ENCODE results near the gene LRRC7. TPM values are rescaled to one million over a fixed set of nuclear protein-coding genes. Genes with fewer than 3 reads are reported as not detected.

LRRC7 gene
- total RNA-seq, 5 donors from 2014 or later (not counting 1 experiment from before 2014, with no cell fraction given) = 0.13 to 4.0 (median 0.54) TPM

DNA sequence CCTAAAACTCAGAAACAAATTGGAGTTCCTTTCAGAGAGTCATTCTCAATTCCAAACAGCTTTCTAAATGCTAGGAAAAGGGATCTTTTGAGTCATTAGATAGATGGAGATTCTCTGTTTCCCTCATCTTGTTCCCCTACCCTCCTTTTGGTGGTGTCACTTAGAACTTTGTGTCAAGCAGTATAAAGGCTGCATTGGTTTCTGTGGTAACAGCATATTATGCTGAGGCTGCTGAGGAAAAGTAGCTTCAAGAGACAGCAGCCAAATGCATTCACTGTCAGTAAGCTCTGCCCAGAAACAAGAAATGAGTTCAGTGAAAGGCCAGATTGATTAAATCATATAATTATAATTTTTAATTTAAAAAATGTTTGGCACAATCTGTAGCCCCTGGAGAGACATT is 493.5 kb downstream of the LRRC7 start:
- Mint-ChIP-seq H3K27ac (no peak overlapping the region), H3K27me3 (no peaks in the 10 kb centered on the region), H3K4me3 (no peak overlapping the region), H3K9me3 (no peaks in the 10 kb centered on the region), H3K36me3 (no peaks in the 10 kb centered on the region), H3K4me1 (no peaks in the 10 kb centered on the region)
- Histone ChIP-seq H3K4me3 (ENCODE audit: control insufficient read depth in 1 of 2, extremely low read depth in 1 of 2, low read length in 1 of 2) (no peak overlapping the region), H3K4me1 (ENCODE audit: control insufficient read depth in 1 of 2, extremely low read depth in 1 of 2, insufficient read depth in 2 of 2, low read length in 2 of 2) (no peaks in the 10 kb centered on the region), H3K36me3 (ENCODE audit: control insufficient read depth in 2 of 2, extremely low read depth in 1 of 2, insufficient read depth in 1 of 2, low read length in 1 of 2) (no peaks in the 10 kb centered on the region), H3K27me3 (replicated peaks in 1 of 2; ENCODE audit: control insufficient read depth in 2 of 2, extremely low read depth in 1 of 2, insufficient read depth in 2 of 2, low read length in 1 of 2) (no peaks in the 10 kb centered on the region), H3K27ac (ENCODE audit: low read length) (no peak overlapping the region), H3K9me3 (no peaks in the 10 kb centered on the region)
- ATAC-seq (replicated peaks in 1 of 4) (no peak), DNase-seq (no peak)
- ChIA-PET CTCF (no interaction called here), POLR2A (no interaction called here)

DNA sequence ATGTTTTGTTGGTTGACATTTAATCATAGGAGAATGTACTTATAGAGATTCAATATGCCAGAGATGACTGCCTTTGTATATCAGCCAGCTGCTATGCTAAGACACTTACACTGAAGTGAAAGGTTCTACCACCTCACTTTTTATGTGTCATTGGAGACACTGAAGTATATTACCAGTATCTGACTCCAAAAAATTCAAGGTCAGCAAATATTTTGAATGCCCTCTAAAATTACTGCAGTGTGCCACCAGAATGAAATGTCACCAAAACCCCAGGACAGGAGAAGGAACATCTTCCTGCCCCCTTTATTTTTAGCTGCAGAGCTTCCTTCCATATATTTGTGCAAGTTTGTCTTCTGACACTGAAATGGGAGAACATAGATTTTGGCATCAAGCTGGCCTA is 496.1 kb downstream of the LRRC7 start:
- H3K27ac Mint-ChIP-seq = no peak overlapping the region

DNA sequence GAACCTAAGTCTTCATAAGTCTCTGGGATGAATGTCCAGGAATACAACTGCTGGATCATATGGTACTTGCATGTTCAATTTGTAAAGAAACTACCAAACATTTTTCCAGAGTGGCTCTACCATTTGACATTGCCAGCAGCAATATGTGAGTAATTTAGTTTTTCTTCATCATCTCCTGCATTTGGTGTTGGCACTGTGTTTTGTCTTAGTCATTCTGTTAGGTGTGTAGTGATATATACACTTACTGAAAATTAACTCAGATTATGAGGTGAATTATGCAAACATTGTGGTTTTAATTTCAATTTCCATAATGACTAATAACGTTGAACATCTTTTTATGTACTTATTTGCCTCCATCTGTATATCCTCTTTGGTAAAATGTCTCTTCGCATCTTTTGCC is 499.0 kb downstream of the LRRC7 start:
- ATAC-seq (replicated peaks in 1 of 4) = no peak
- Histone ChIP-seq H3K9me3 (no peaks in the 10 kb centered on the region), H3K27ac (ENCODE audit: low read length) (no peak overlapping the region), H3K36me3 (ENCODE audit: control insufficient read depth in 2 of 2, extremely low read depth in 1 of 2, insufficient read depth in 1 of 2, low read length in 1 of 2) (no peaks in the 10 kb centered on the region), H3K4me1 (ENCODE audit: control insufficient read depth in 1 of 2, extremely low read depth in 1 of 2, insufficient read depth in 2 of 2, low read length in 2 of 2) (no peaks in the 10 kb centered on the region), H3K4me3 (ENCODE audit: control insufficient read depth in 1 of 2, extremely low read depth in 1 of 2, low read length in 1 of 2) (no peak overlapping the region), H3K27me3 (replicated peaks in 1 of 2; ENCODE audit: control insufficient read depth in 2 of 2, extremely low read depth in 1 of 2, insufficient read depth in 2 of 2, low read length in 1 of 2) (no peaks in the 10 kb centered on the region)
- WGBS (ENCODE audit: insufficient coverage) = no CpG with 5 or more reads among the region's 2 CpGs
- no peak overlapping the region for H3K27ac Mint-ChIP-seq
- no peaks in the 10 kb centered on the region for H3K36me3 Mint-ChIP-seq
- CTCF ChIA-PET = no interaction called here
- no peaks in the 10 kb centered on the region for H3K27me3 Mint-ChIP-seq
- no peaks in the 10 kb centered on the region for H3K4me1 Mint-ChIP-seq
- POLR2A ChIA-PET = no interaction called here
- peaks cover 0 to 9% (median 3%) of the 10 kb centered on the region in 3 donors for H3K9me3 Mint-ChIP-seq
- no peak overlapping the region for H3K4me3 Mint-ChIP-seq
- DNase-seq = no peak

More for the DNA sequence above, 496.1 kb downstream of the LRRC7 start:
- no peaks in the 10 kb centered on the region for H3K36me3 Mint-ChIP-seq
- H3K4me3 Mint-ChIP-seq = no peak overlapping the region
- Histone ChIP-seq H3K27me3 (replicated peaks in 1 of 2; ENCODE audit: control insufficient read depth in 2 of 2, extremely low read depth in 1 of 2, insufficient read depth in 2 of 2, low read length in 1 of 2) (no peaks in the 10 kb centered on the region), H3K4me1 (ENCODE audit: control insufficient read depth in 1 of 2, extremely low read depth in 1 of 2, insufficient read depth in 2 of 2, low read length in 2 of 2) (no peaks in the 10 kb centered on the region), H3K9me3 (no peaks in the 10 kb centered on the region), H3K27ac (ENCODE audit: low read length) (no peak overlapping the region), H3K4me3 (ENCODE audit: control insufficient read depth in 1 of 2, extremely low read depth in 1 of 2, low read length in 1 of 2) (no peak overlapping the region), H3K36me3 (ENCODE audit: control insufficient read depth in 2 of 2, extremely low read depth in 1 of 2, insufficient read depth in 1 of 2, low read length in 1 of 2) (no peaks in the 10 kb centered on the region)
- ChIA-PET CTCF (interaction anchor here in 1 of 2 donors (0.6 kb wide), 1 partner anchor 10 kb away, joined by 3 read pairs; no protein-coding TSS in a partner anchor), POLR2A (no interaction called here)
- no peak for ATAC-seq (replicated peaks in 1 of 4)
- H3K9me3 Mint-ChIP-seq = peaks cover 0 to 9% (median 3%) of the 10 kb centered on the region in 3 donors
- H3K27me3 Mint-ChIP-seq = no peaks in the 10 kb centered on the region
- H3K4me1 Mint-ChIP-seq = no peaks in the 10 kb centered on the region
- DNase-seq = no peak

DNA sequence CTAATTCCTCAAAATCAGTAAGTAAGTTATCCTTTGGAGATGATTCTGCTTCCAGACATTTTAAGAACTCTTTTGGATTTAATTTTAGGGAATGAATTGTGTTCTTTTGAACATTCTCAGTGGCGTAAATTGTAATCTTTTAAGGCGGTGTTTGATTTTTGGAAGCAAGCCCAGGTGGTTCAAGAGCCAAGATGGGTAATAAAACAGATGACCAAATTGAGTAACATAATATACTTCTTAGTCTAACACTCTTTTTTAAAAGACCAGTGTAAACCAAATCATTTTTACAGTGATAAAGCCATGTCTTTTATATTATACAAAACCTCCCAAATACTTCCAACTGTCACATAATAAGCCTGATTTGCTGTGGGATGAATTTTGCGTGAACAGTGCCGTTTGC is 503.9 kb downstream of the LRRC7 start:
- Mint-ChIP-seq H3K27ac (no peak overlapping the region), H3K36me3 (no peaks in the 10 kb centered on the region), H3K9me3 (peaks cover 0 to 9% (median 3%) of the 10 kb centered on the region in 3 donors), H3K27me3 (peaks cover 4 to 5% of the 10 kb centered on the region in 2 donors), H3K4me3 (no peak overlapping the region), H3K4me1 (no peaks in the 10 kb centered on the region)
- Histone ChIP-seq H3K9me3 (no peaks in the 10 kb centered on the region), H3K27ac (ENCODE audit: low read length) (no peak overlapping the region), H3K36me3 (ENCODE audit: control insufficient read depth in 2 of 2, extremely low read depth in 1 of 2, insufficient read depth in 1 of 2, low read length in 1 of 2) (no peaks in the 10 kb centered on the region), H3K4me1 (ENCODE audit: control insufficient read depth in 1 of 2, extremely low read depth in 1 of 2, insufficient read depth in 2 of 2, low read length in 2 of 2) (no peaks in the 10 kb centered on the region), H3K4me3 (ENCODE audit: control insufficient read depth in 1 of 2, extremely low read depth in 1 of 2, low read length in 1 of 2) (no peak overlapping the region), H3K27me3 (replicated peaks in 1 of 2; ENCODE audit: control insufficient read depth in 2 of 2, extremely low read depth in 1 of 2, insufficient read depth in 2 of 2, low read length in 1 of 2) (no peaks in the 10 kb centered on the region)
- ATAC-seq (replicated peaks in 1 of 4) = no peak
- no peak for DNase-seq
- no CpG with 5 or more reads among the region's 4 CpGs for whole genome bisulfite sequencing (ENCODE audit: insufficient coverage)
- ChIA-PET CTCF (no interaction called here), POLR2A (no interaction called here)

- no peaks in the 10 kb centered on the region for H3K36me3 ChIP-seq (ENCODE audit: control insufficient read depth in 2 of 2, extremely low read depth in 1 of 2, insufficient read depth in 1 of 2, low read length in 1 of 2)
- peaks cover 4 to 5% of the 10 kb centered on the region in 2 donors for H3K27me3 Mint-ChIP-seq
- no peak overlapping the region for H3K27ac Mint-ChIP-seq
- ChIA-PET CTCF (no interaction called here), POLR2A (no interaction called here)
- ATAC-seq (replicated peaks in 1 of 4) (no peak), DNase-seq (no peak)
- no peaks in the 10 kb centered on the region for H3K36me3 Mint-ChIP-seq
- no peaks in the 10 kb centered on the region for H3K4me1 ChIP-seq (ENCODE audit: control insufficient read depth in 1 of 2, extremely low read depth in 1 of 2, insufficient read depth in 2 of 2, low read length in 2 of 2)
- no peaks in the 10 kb centered on the region for H3K4me1 Mint-ChIP-seq
- H3K27me3 ChIP-seq (replicated peaks in 1 of 2; ENCODE audit: control insufficient read depth in 2 of 2, extremely low read depth in 1 of 2, insufficient read depth in 2 of 2, low read length in 1 of 2) = no peaks in the 10 kb centered on the region
- H3K27ac ChIP-seq (ENCODE audit: low read length) = no peak overlapping the region
- H3K4me3 ChIP-seq (ENCODE audit: control insufficient read depth in 1 of 2, extremely low read depth in 1 of 2, low read length in 1 of 2) = no peak overlapping the region
- H3K9me3 Mint-ChIP-seq = peaks cover 0 to 4% (median 3%) of the 10 kb centered on the region in 3 donors
- no peaks in the 10 kb centered on the region for H3K9me3 ChIP-seq
- H3K4me3 Mint-ChIP-seq = no peak overlapping the region
Observed at GRCh38 chr1:70072231-70072751, 504.6 kb downstream of the LRRC7 start.

DNA sequence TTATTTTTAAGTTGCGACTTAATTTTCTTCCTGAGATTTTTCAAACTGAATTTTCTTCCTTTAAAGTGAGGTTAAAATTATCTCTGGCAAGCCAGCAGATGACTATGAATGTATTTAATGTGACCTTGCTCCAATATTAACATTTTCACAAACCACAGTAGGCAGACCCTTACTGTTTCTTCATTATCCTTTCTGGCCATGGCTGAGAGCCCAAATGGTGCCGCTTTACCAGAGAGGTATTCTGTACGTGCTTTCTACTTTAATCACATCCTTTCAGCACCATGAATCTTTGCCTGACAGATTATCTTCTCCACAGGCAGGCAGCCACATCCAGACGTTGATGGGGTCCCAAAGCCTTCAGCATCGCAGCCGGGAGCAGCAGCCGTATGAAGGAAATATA is 508.0 kb downstream of the LRRC7 start:
- Histone ChIP-seq H3K36me3 (ENCODE audit: control insufficient read depth in 2 of 2, extremely low read depth in 1 of 2, insufficient read depth in 1 of 2, low read length in 1 of 2) (no peaks in the 10 kb centered on the region), H3K27me3 (replicated peaks in 1 of 2; ENCODE audit: control insufficient read depth in 2 of 2, extremely low read depth in 1 of 2, insufficient read depth in 2 of 2, low read length in 1 of 2) (no peaks in the 10 kb centered on the region), H3K9me3 (no peaks in the 10 kb centered on the region), H3K4me1 (ENCODE audit: control insufficient read depth in 1 of 2, extremely low read depth in 1 of 2, insufficient read depth in 2 of 2, low read length in 2 of 2) (no peaks in the 10 kb centered on the region), H3K27ac (ENCODE audit: low read length) (no peak overlapping the region), H3K4me3 (ENCODE audit: control insufficient read depth in 1 of 2, extremely low read depth in 1 of 2, low read length in 1 of 2) (no peak overlapping the region)
- H3K4me1 Mint-ChIP-seq = no peaks in the 10 kb centered on the region
- DNase-seq (no peak), ATAC-seq (replicated peaks in 1 of 4) (no peak)
- no peak overlapping the region for H3K4me3 Mint-ChIP-seq
- no peaks in the 10 kb centered on the region for H3K36me3 Mint-ChIP-seq
- CTCF ChIA-PET = no interaction called here
- H3K27me3 Mint-ChIP-seq = peaks cover 4 to 5% of the 10 kb centered on the region in 2 donors
- 88% methylated on average over 4 of the region's 7 CpGs for WGBS (ENCODE audit: insufficient coverage)
- H3K27ac Mint-ChIP-seq = no peak overlapping the region
- H3K9me3 Mint-ChIP-seq = no peaks in the 10 kb centered on the region
- POLR2A ChIA-PET = no interaction called here

- no peaks in the 10 kb centered on the region for H3K36me3 ChIP-seq (ENCODE audit: control insufficient read depth in 2 of 2, extremely low read depth in 1 of 2, insufficient read depth in 1 of 2, low read length in 1 of 2)
- H3K27me3 Mint-ChIP-seq = peaks cover 3 to 5% of the 10 kb centered on the region in 2 donors
- ChIA-PET CTCF (no interaction called here), POLR2A (no interaction called here)
- H3K4me1 ChIP-seq (ENCODE audit: control insufficient read depth in 1 of 2, extremely low read depth in 1 of 2, insufficient read depth in 2 of 2, low read length in 2 of 2) = no peaks in the 10 kb centered on the region
- H3K27ac ChIP-seq (ENCODE audit: low read length) = no peak overlapping the region
- DNase-seq = no peak
- H3K9me3 ChIP-seq = no peaks in the 10 kb centered on the region
- no peaks in the 10 kb centered on the region for H3K27me3 ChIP-seq (replicated peaks in 1 of 2; ENCODE audit: control insufficient read depth in 2 of 2, extremely low read depth in 1 of 2, insufficient read depth in 2 of 2, low read length in 1 of 2)
- H3K4me3 Mint-ChIP-seq = no peak overlapping the region
- H3K4me3 ChIP-seq (ENCODE audit: control insufficient read depth in 1 of 2, extremely low read depth in 1 of 2, low read length in 1 of 2) = no peak overlapping the region
- no peaks in the 10 kb centered on the region for H3K36me3 Mint-ChIP-seq
- H3K27ac Mint-ChIP-seq = no peak overlapping the region
- H3K9me3 Mint-ChIP-seq = no peaks in the 10 kb centered on the region
- no peaks in the 10 kb centered on the region for H3K4me1 Mint-ChIP-seq
- no CpG with 5 or more reads among the region's 1 CpG for WGBS (ENCODE audit: insufficient coverage)
- no peak for ATAC-seq (replicated peaks in 1 of 4)
Observed at GRCh38 chr1:70077066-70077465, 509.3 kb downstream of the LRRC7 start.

All from T-cell (primary cell).